ENCODE measurements around the gene CNTNAP2. TPM values are rescaled to one million over a fixed set of nuclear protein-coding genes. Genes with fewer than 3 reads are reported as not detected.

The CNTNAP2 gene
- total and polyA plus RNA-seq, 3 donors from 2014 or later, result 4.3 to 6.1 (median 4.4) TPM

DNA sequence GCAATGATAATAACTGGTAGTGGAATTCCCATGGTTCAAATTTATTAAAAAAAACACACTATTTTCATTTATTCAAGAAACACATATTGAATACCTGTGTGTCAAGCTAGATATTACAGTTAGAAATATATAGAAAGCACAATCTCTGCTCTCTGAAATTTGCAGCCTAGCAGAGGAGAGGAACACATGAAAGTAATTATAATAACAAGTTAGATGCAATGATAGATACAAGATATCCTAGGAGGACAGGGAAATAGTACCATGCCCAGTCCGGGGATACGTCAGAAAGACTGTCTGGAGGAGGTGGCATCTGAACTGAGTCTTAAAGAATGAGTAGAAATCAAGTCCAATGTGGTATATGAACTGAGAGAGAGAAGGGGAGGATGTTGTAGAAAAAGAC, 1988.3 kb downstream of the CNTNAP2 start:
- WGBS, 2 donors, result 85 to 96% methylated on average over 2 of the region's 2 CpGs
- Histone ChIP-seq H3K27ac (no peak overlapping the region), H3K4me3 (no peak overlapping the region), H3K9me3 (no peaks in the 10 kb centered on the region), H3K4me1 (no peaks in the 10 kb centered on the region), H3K36me3 (ENCODE audit: low read depth, missing control alignments) (no peaks in the 10 kb centered on the region), H3K27me3 (no peaks in the 10 kb centered on the region)
- DNase-seq, result no peak
- TF ChIP-seq, protein P1, sequence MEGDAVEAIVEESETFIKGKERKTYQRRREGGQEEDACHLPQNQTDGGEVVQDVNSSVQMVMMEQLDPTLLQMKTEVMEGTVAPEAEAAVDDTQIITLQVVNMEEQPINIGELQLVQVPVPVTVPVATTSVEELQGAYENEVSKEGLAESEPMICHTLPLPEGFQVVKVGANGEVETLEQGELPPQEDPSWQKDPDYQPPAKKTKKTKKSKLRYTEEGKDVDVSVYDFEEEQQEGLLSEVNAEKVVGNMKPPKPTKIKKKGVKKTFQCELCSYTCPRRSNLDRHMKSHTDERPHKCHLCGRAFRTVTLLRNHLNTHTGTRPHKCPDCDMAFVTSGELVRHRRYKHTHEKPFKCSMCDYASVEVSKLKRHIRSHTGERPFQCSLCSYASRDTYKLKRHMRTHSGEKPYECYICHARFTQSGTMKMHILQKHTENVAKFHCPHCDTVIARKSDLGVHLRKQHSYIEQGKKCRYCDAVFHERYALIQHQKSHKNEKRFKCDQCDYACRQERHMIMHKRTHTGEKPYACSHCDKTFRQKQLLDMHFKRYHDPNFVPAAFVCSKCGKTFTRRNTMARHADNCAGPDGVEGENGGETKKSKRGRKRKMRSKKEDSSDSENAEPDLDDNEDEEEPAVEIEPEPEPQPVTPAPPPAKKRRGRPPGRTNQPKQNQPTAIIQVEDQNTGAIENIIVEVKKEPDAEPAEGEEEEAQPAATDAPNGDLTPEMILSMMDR (IDR thresholded peaks at IDR 0.05), result no peak
- no peak for TF ChIP-seq POLR2A (IDR thresholded peaks at IDR 0.05)
- intact Hi-C loops (cut with DNase I; ENCODE audit: low total_unique reads), result no loop called here

DNA sequence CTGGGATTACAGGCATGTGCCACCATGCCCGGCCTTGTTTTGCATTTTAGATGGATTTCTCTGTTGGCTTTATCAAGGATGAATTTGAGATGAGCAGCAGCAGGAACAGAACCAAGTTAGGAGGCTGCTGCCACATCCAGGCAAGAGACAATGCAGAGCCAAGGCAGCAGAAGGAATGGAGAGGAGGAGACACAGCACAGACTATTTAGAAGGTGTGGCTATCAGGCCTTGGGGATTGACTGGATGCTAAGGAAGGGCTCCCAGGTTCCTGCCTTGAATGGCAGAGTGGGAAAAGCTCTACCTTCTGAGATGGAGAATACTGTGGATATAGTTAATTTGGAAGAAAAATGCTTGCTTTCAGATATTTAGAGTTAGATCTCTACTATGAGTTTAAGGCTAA, 1989.3 kb downstream of the CNTNAP2 start:
- H3K27me3 ChIP-seq, result no peaks in the 10 kb centered on the region
- no peaks in the 10 kb centered on the region for H3K9me3 ChIP-seq
- H3K4me3 ChIP-seq, result no peak overlapping the region
- intact Hi-C loops (cut with DNase I; ENCODE audit: low total_unique reads), result no loop called here
- TF ChIP-seq, protein P1 (IDR thresholded peaks at IDR 0.05), result no peak
- TF ChIP-seq POLR2A (IDR thresholded peaks at IDR 0.05), result no peak
- WGBS, 2 donors, result 100% methylated on average over 1 of the region's 1 CpG
- H3K4me1 ChIP-seq, result no peaks in the 10 kb centered on the region
- no peak overlapping the region for H3K27ac ChIP-seq
- no peaks in the 10 kb centered on the region for H3K36me3 ChIP-seq (ENCODE audit: low read depth, missing control alignments)
- DNase-seq, result no peak

DNA sequence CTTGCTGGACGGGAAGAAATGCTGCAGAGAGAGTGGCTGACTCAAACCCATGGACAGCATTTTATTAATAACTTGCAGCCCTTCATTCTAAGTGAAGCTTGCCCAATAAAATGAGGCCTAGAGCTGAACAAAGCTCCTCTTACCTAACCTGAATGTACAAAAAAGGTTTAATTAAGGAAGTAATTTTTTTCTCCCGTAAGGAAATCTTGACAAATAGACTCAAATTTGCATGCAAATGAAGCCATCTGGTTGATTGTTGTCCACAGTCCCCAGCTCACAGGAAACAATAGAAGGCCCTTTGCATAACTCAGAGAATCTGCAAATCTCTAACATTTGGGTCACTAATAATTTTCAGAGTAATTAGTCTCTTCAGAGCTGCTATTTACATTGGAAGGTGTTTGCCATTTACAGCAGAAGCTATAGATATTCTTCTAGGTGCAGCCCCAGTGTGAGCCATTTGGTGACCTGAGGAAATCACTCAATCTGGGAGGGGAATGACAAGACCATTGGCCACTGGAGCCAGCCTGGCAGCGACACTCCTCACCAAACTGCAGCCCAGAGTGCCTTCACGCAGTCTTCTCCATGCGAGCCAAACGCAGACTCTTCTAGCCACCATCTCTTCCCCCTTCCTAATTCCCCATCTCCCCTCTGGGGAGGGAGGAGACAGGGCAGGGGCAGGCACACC, 1991.0 kb downstream of the CNTNAP2 start:
- DNase-seq, result no peak
- no peak for TF ChIP-seq POLR2A (IDR thresholded peaks at IDR 0.05)
- TF ChIP-seq, protein P1 (IDR thresholded peaks at IDR 0.05), result no peak
- Histone ChIP-seq H3K4me3 (no peak overlapping the region), H3K36me3 (ENCODE audit: low read depth, missing control alignments) (no peaks in the 10 kb centered on the region), H3K9me3 (no peaks in the 10 kb centered on the region), H3K27ac (no peak overlapping the region), H3K4me1 (no peaks in the 10 kb centered on the region), H3K27me3 (no peaks in the 10 kb centered on the region)
- intact Hi-C loops (cut with DNase I; ENCODE audit: low total_unique reads), result no loop called here
- WGBS, 2 donors, result 86 to 91% methylated on average over 6 of the region's 6 CpGs

DNA sequence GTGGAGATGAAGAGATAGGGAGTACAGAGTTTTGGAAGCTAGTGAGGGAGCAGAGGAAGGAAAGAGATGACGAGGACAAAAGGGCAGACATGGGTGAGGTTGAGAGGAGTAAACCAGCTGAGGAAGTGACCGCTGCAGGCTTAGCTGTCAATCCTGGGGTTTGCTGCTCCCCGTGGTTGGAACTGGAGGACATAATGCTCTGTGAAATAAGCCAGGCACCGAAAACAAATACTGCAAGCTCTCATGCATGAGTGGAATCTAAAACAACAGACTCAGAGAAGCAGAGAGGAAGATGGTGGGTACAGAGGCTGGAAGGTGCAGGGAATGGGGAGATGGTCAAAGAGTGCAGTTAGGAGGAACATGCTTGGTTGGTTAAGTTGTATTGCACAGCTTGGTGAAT, 1991.8 kb downstream of the CNTNAP2 start:
- H3K4me1 ChIP-seq, result no peaks in the 10 kb centered on the region
- no peaks in the 10 kb centered on the region for H3K9me3 ChIP-seq
- TF ChIP-seq POLR2A (IDR thresholded peaks at IDR 0.05), result no peak
- TF ChIP-seq, protein P1 (IDR thresholded peaks at IDR 0.05), result no peak
- no peak for DNase-seq
- no peaks in the 10 kb centered on the region for H3K27me3 ChIP-seq
- no peak overlapping the region for H3K27ac ChIP-seq
- WGBS, 2 donors, result 83 to 87% methylated on average over 4 of the region's 4 CpGs
- no peaks in the 10 kb centered on the region for H3K36me3 ChIP-seq (ENCODE audit: low read depth, missing control alignments)
- intact Hi-C loops (cut with DNase I; ENCODE audit: low total_unique reads), result no loop called here
- H3K4me3 ChIP-seq, result no peak overlapping the region

All from testis (tissue), 3 donors.